ENCODE data around the gene KICS2.
"Not testable (repeated sequence)": the region's sequence is repeated elsewhere in the genome, so short reads cannot be mapped to it uniquely, and the experiment has no call there.

The KICS2 gene

GRCh38 chr12:64222009-64222765 is at the start of gene KICS2:
Gene KICS2, minus strand, starts transcription at chr12:64222296. Its CDS starts 59 bp downstream, at chr12:64222237.
- DNase-seq: peak; percentile 79 to 91

GRCh38 chr12:64270411-64270810 is 48.3 kb upstream of the KICS2 start:
- no peak for DNase-seq

GRCh38 chr12:64269161-64269560 is 47.1 kb upstream of the KICS2 start:
- no peak for DNase-seq

GRCh38 chr12:64268409-64268808 is 46.3 kb upstream of the KICS2 start:
- no peak for DNase-seq

GRCh38 chr12:64265839-64266238 is 43.7 kb upstream of the KICS2 start:
- DNase-seq: no peak

GRCh38 chr12:64261813-64262212 is 39.7 kb upstream of the KICS2 start:
- no peak for DNase-seq

- no peak for DNase-seq
Observed at GRCh38 chr12:64258576-64258975, 36.5 kb upstream of the KICS2 start.

- DNase-seq: no peak
Observed at GRCh38 chr12:64256166-64256800, 34.2 kb upstream of the KICS2 start.

GRCh38 chr12:64255249-64255648 is 33.2 kb upstream of the KICS2 start:
- DNase-seq: no peak

GRCh38 chr12:64253356-64253755 is 31.3 kb upstream of the KICS2 start:
- DNase-seq: no peak

GRCh38 chr12:64252681-64253080 is 30.6 kb upstream of the KICS2 start:
- DNase-seq: no peak

- no peak for DNase-seq
Observed at GRCh38 chr12:64243809-64244208, 21.7 kb upstream of the KICS2 start.

- DNase-seq: no peak
Observed at GRCh38 chr12:64240781-64241180, 18.7 kb upstream of the KICS2 start.

- DNase-seq: no peak
Observed at GRCh38 chr12:64237382-64237781, 15.3 kb upstream of the KICS2 start.

GRCh38 chr12:64236549-64236948 is 14.5 kb upstream of the KICS2 start:
- DNase-seq: no peak

GRCh38 chr12:64232196-64232595 is 10.1 kb upstream of the KICS2 start:
- DNase-seq: no peak

- no peak for DNase-seq
Observed at GRCh38 chr12:64229796-64230195, 7.7 kb upstream of the KICS2 start.

- no peak for DNase-seq
Observed at GRCh38 chr12:64229240-64229639, 7.1 kb upstream of the KICS2 start.

- no peak for DNase-seq
Observed at GRCh38 chr12:64225626-64226025, 3.5 kb upstream of the KICS2 start.

GRCh38 chr12:64221651-64222008 is 466 bp downstream of the KICS2 start:
- DNase-seq: peak; percentile 30 to 67

GRCh38 chr12:64220046-64220445 is 2.0 kb downstream of the KICS2 start:
- no peak for DNase-seq

- no peak for DNase-seq
Observed at GRCh38 chr12:64219145-64219544, 3.0 kb downstream of the KICS2 start.

GRCh38 chr12:64218597-64218996 is 3.5 kb downstream of the KICS2 start:
- no peak for DNase-seq

GRCh38 chr12:64217643-64218042 is 4.5 kb downstream of the KICS2 start:
- DNase-seq: not testable (repeated sequence)

- no peak for DNase-seq
Observed at GRCh38 chr12:64216239-64216638, 5.9 kb downstream of the KICS2 start.
